GM19351 (cell line): ENCODE measurements around the gene TCHHL1.

Experiments used
- ATAC-seq: cut with Tn5 transposase; IDR thresholded peaks from one replicate; pipeline ENCODE4 v1.9.1; 2021; ENCODE audit warnings: mild to moderate bottlenecking, moderate library complexity; ENCODE audit not compliant: unreplicated experiment

TCHHL1 gene

DNA sequence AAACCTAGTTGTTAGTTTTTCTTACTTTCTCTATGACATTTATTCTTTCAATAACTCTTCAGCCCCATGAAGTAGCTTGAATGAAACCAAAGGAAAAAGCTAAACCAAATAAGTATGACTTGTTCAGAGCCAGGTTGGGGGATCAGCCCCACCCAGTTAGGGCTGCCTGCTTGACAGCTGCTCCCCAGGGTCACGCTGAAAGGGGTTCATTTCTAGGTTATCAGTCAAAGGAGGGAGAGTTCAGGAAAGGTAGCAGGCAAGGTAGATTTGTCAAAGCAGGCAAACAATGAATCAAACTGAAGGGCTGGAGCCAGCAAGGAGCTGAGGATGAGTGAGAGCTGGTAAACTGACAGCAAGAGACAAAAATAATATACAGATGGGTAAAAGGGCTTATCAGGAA lies 49.0 kb downstream of the TCHHL1 start:
- ATAC-seq, result no peak

DNA sequence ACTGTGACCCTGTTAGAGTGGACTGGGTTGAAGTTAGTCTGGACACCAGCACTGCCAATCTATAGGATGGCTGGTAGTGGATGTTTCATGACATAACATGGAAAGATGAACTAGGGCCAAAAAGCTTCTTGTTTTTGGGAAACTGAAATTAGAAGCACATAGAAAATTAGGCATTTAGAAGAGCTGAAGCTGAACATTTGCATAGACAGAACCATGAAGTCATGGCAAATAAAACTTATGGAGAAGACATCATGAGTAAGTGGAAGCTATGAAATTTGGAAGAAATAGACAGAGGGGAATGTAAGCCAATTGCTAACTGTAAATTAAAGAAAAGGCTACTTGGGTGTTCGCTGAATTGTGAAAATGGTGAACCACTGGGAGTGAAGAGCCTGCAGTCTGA lies 49.4 kb downstream of the TCHHL1 start:
- ATAC-seq, result no peak

DNA sequence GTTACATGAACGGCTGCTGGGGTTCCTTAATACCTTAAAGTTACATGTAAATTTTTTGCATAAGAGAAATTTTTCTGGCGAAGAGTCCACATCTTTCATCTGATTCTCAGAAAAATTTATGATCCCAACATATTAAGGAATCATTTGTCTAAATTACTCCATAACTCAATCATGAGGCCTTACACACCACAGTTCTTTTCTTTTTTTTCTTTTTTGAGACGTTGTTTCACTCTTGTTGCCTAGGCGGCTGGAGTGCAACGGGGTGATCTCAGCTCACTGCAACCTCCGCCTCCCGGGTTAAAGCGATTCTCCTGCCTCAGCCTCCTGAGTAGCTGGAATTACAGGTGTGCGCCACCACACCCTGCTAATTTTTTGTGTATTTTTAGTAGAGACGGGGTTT lies 50.0 kb downstream of the TCHHL1 start:
- no peak for ATAC-seq

DNA sequence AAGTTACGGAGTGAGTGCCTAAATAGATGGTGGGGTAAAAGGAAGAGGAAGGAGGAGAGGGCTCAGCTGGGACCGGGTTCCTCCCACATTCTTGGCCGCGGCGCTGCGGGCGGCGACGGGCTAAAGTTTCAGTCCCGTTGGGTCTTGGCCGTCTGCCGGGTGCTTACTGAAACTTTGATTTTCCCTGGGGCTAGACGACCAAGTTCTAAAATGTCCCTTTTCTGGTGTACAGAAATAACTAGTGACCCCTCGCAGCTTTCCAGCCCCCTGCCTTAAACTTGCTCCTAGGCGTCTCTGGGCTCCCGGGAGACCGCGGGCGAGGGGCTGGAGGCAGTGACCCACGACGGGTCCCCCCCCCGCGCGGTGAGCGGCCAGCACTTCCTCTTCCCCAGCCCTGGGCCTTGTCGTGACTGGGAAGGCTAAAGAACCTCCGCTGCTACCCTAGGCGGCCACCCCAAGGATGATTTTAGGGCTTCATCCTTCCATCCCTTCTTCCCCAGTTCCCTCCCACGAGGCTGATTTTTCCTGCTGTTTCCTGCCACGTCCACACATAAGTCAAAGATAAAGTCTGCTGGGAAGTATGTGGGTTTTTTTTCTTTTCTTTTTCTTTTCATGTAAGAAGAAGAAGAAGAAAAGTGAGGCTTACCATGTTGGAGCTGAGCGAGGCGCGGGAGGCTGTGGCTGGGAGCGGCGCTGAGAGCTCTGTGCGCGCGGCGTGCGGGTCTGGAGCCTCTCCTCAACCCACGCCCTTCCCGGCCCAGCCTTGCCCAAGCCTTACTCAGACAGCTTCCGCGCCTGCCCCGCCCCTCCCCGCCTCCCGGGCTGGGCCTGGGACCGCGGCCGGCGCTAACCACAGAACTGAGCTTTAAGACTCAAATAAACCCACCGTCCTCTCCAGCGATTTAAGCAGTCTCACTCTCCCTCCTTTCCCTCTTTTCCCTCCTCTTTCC lies 52.3 kb downstream of the TCHHL1 start, which contains the start of gene S100A11:
TSS of gene S100A11 (minus strand) at position 738 of the 950 bp plus-strand sequence. CDS start at position 649, 89 bp downstream.
- peak; percentile 42 for ATAC-seq

DNA sequence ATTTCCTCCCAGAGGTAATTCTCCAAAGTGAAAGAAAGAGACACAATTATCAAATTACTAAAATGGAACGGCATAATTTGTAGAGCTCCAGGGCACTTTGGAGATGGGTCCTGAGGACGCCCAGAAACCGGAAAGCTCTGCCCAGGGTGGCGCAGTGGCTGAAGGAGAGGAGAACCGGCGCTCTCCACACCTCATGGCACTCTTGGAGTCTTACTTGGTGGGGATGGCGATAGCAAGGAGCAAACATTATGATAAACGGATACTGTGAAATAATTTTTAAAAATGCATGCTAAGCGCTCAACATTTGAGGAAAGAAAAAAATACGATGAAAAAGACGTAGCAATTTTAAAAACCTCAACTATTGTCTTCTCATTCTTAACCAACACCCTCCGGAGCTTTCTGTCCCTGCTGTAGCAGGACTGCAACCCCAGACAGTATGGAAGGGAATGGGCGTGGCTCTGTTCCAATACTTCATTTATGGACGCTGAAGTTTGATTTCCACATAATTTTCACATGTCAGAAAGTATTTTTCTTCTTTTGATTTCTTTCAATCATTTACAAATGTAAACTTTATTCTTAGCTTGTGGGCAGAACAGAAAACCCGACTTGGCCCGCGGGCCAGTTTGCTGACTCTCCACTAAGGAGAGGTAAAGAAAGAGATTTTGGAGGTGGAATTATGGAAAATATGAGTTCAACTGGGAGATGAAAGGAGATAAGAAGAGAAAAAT lies 53.2 kb downstream of the TCHHL1 start:
- ATAC-seq, result no peak

DNA sequence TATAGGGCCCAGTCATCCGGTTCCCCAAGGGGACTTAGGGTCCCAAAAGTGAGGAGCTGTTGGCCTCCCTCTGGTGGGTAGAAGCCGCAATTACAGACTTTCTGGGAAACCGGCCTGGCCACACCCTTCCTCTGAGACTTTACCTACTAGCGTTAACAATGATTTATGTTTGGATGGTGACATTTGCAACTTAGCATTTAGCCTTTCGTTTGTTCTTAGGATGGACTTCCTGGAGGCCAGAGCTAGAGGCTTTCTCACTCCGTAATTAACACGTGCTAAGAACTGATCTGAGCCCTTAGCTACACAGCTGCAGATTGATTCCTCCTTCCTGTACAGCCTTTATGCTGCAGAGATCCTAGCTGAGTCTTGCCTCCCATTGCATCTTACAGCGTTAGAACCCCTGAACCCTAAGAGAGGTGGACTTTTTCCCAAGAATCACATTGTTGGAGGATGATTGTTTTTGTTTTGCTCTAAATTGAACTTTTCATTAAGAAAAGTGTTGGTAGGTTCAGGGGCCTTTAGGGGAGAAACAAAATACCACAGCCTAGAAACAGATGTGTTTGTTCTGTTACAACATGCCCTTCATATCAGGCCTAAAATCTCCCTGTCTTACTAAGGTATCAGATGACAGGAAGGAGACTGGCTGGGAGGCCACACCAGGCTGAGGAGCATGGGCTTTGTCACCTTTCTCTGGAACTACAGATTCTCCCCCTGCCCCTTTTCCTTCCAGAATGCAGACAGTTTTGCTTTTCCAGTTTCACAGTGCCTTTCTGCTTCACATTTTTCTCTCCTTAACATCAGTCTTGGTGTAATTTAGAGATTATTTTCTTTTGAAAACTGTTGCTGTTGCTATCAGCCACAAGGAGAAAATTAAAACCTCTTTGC lies 54.0 kb downstream of the TCHHL1 start:
- peak; percentile 51 for ATAC-seq

DNA sequence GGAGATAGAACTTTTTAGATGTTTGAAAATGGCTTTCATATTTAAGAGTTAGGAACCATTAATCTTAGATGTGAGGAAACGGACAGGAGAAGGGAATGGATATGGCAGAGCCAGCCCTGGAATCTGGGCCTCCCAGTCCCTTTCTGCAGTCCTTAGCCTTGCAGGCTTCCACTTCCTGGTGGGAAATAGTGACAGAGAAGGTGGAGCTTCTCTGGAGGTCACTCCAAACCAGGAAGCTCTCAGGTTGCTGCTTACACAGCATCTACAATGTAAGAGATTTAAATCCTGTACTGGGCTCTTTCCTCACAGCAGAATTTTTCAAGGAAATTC lies 54.6 kb downstream of the TCHHL1 start:
- ATAC-seq, result peak; percentile 15
